Endothelial cell of umbilical vein (primary cell): Measurements from ENCODE around the gene PLP2.

Source experiments
- POLR2A ChIP-seq: IDR thresholded peaks from 2 replicates; pipeline ENCODE4 v1.6.1; 2012; ENCODE audit warnings: low read depth, mild to moderate bottlenecking, control low read depth, low read length
- POLR2AphosphoS5 ChIP-seq: IDR thresholded peaks from 2 replicates; pipeline ENCODE4 v1.6.1; 2012; ENCODE audit warnings: low read depth, mild to moderate bottlenecking, control low read depth, low read length, moderate library complexity; ENCODE audit not compliant: insufficient read depth
- TF ChIP-seq, protein P1 (sequence below), 2 donors: IDR thresholded peaks; 1 replicate in 1 of 2; 2 replicates in 1 of 2; pipeline ENCODE4 v1.5.1; 2011; ENCODE audit warnings: low read length in 2 of 2, mild to moderate bottlenecking in 2 of 2, moderate library complexity in 2 of 2, control low read depth in 1 of 2, inconsistent platforms in 1 of 2, low read depth in 1 of 2; ENCODE audit not compliant: insufficient read depth in 1 of 2; ENCODE audit errors: extremely low read depth in 1 of 2

DNA sequence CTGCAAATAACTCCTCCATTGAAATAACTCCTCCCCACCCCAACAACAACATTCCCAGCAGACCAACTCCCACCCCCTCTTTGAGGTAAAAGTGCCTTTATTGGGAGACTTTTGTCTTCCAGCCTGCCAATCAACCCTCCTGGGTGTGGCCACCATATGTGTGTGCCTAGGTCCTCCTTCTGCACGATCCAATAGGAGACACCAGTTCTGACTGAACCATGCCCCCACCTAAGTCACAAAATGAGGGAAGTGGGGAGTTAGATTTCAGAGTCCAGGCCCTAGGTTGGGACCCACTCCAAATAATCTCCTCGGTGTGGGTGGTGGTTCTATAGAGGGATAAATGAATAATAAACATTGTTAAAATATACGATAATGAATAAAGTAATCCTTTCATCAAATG lies 3.0 kb downstream of the PLP2 start:
- TF ChIP-seq POLR2AphosphoS5 (no peak), POLR2A (no peak)
- TF ChIP-seq, protein P1, sequence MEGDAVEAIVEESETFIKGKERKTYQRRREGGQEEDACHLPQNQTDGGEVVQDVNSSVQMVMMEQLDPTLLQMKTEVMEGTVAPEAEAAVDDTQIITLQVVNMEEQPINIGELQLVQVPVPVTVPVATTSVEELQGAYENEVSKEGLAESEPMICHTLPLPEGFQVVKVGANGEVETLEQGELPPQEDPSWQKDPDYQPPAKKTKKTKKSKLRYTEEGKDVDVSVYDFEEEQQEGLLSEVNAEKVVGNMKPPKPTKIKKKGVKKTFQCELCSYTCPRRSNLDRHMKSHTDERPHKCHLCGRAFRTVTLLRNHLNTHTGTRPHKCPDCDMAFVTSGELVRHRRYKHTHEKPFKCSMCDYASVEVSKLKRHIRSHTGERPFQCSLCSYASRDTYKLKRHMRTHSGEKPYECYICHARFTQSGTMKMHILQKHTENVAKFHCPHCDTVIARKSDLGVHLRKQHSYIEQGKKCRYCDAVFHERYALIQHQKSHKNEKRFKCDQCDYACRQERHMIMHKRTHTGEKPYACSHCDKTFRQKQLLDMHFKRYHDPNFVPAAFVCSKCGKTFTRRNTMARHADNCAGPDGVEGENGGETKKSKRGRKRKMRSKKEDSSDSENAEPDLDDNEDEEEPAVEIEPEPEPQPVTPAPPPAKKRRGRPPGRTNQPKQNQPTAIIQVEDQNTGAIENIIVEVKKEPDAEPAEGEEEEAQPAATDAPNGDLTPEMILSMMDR (IDR thresholded peaks at IDR 0.05; ENCODE audit: extremely low read depth in 1 of 2, insufficient read depth in 1 of 2, low read depth in 1 of 2, low read length in 2 of 2) = no peak
